K562 (cell line): Measurements from ENCODE around the gene AGAP3. TPM values are rescaled to one million over a fixed set of nuclear protein-coding genes. Genes with fewer than 3 reads are reported as not detected.

ENCODE experiments used
- GATAD2A ChIP-seq: fragments of 450-650 bp; IDR thresholded peaks from 2 replicates; pipeline ENCODE4 v1.6.1; 2017
- REST ChIP-seq, 2 experiments: fragments of 450-650 bp; formaldehyde crosslinking in 1 of 2; IDR thresholded peaks; 2 replicates each; pipeline versions ENCODE4 v1.4.0 to v1.6.1; 2014 to 2020; ENCODE audit warnings: mild to moderate bottlenecking in 2 of 2, borderline replicate concordance in 1 of 2, low read depth in 1 of 2
- TSC22D4 ChIP-seq: fragments of 450-650 bp; IDR thresholded peaks from 2 replicates; pipeline ENCODE4 v1.6.1; 2016; ENCODE audit warnings: missing genetic modification characterization, missing biosample characterization, control low read depth
- ZNF655 ChIP-seq: fragments of 250-450 bp; sonication (Bioruptor Pico); IDR thresholded peaks from 2 replicates; pipeline ENCODE4 v1.5.0; 2021
- polyA plus RNA-seq, 8 experiments: library from polyadenylated mRNA; depleted of rRNA in 4 of 8; stranded (reverse) in 5 of 8; unstranded in 3 of 8; fragments of >200 nt; fragmentation: Nextera tagmentation in 2 of 8; fragmentation: Illumina TruSeq in 1 of 8; extraction: Ambion mirVana in 2 of 8; extraction: Trizol in 1 of 8; gene quantifications; 2 replicates each; pipeline versions ENCODE4 v1.2.1 to v1.2.3, GENCODE V29; 2011 to 2014; ENCODE audit warnings: inconsistent platforms in 1 of 8, missing spikeins in 1 of 8
- total RNA-seq, 7 experiments: library from RNA; depleted of rRNA in 6 of 7; stranded (reverse); fragments of >200 nt in 6 of 7; fragmentation: Illumina TruSeq in 2 of 7; extraction: Trizol in 2 of 7; gene quantifications; 2 replicates each; pipeline versions ENCODE4 v1.2.1 to v1.2.3, GENCODE V29; 2011 to 2021; ENCODE audit warnings: low replicate concordance in 1 of 7
- TF ChIP-seq, protein P1 (sequence below): fragments of 450-650 bp; IDR thresholded peaks from one replicate; pipeline ENCODE4 v1.6.1; 2018; ENCODE audit warnings: mild to moderate bottlenecking, moderate library complexity; ENCODE audit not compliant: partially characterized antibody

The AGAP3 gene
- total and polyA plus RNA-seq, 9 of the 15 experiments (the other 6 are each of a cell fraction or from before 2014, with no cell fraction given) = 3.4 to 208 (median 62.2) TPM

DNA sequence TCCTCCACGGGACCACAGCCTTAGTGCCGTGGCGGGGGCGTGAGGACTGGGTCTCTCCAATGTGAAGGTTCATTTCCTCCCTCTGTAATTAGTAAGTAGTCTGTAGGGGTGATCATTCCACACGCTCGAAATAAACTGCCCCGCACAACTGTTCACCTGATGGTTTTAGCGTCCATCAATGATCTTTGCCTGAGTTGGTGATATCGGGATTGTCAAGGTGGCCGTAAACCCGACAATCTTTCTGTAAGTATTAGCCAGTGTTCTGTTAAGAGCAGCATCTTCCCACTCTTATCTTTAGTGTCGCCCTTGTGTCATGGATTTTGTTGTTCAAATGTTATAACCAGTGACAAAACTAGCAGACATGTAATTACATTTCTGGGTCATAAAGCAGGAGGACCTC is 17.7 kb downstream of the AGAP3 start (continued):
- TF ChIP-seq REST (IDR thresholded peaks at IDR 0.05; ENCODE audit: borderline replicate concordance) (no peak), REST (CRISPR knock-in tag; IDR thresholded peaks at IDR 0.05; ENCODE audit: low read depth) (no peak), GATAD2A (no peak), TSC22D4 (no peak), ZNF655 (no peak)
- TF ChIP-seq, protein P1, sequence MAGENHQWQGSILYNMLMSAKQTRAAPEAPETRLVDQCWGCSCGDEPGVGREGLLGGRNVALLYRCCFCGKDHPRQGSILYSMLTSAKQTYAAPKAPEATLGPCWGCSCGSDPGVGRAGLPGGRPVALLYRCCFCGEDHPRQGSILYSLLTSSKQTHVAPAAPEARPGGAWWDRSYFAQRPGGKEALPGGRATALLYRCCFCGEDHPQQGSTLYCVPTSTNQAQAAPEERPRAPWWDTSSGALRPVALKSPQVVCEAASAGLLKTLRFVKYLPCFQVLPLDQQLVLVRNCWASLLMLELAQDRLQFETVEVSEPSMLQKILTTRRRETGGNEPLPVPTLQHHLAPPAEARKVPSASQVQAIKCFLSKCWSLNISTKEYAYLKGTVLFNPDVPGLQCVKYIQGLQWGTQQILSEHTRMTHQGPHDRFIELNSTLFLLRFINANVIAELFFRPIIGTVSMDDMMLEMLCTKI = no peak
- TF ChIP-seq, all 486 proteins: peak for 2
